ENCODE measurements around the gene ATP1B3. TPM values are rescaled to one million over a fixed set of nuclear protein-coding genes. Genes with fewer than 3 reads are reported as not detected.

Gene ATP1B3
- total RNA-seq, 1 experiment from 2014 or later: 250 TPM

GRCh38 chr3:141849056-141849815 is 27.2 kb upstream of the ATP1B3 start:
- Histone ChIP-seq H3K23ac (ENCODE audit: insufficient read length, low read depth, low read length) (no peak overlapping the region), H3K14ac (ENCODE audit: insufficient read depth, low read length) (no peak overlapping the region; the same call in 1 of the 2 replicates), H4K8ac (replicated peaks; ENCODE audit: insufficient read length, low read depth, low read length) (no peak overlapping the region), H4K20me1 (ENCODE audit: control insufficient read depth, insufficient read depth, insufficient read length) (no peaks in the 10 kb centered on the region), H3K27ac (ENCODE audit: insufficient read length, low read depth, low read length) (no peak overlapping the region), H3K4ac (ENCODE audit: low read depth, low read length) (no peak overlapping the region), H4K91ac (ENCODE audit: insufficient read length, low read depth, low read length) (no peak overlapping the region), H2BK15ac (ENCODE audit: low read depth, low read length) (no peak overlapping the region), H3K4me2 (ENCODE audit: insufficient read depth, insufficient read length, low read length) (no peak overlapping the region), H2BK20ac (ENCODE audit: low read depth, low read length, poor library complexity, severe bottlenecking) (no peak overlapping the region), H2BK12ac (ENCODE audit: insufficient read length, low read depth, low read length) (no peak overlapping the region), H3K9me3 (ENCODE audit: control insufficient read depth, low read depth, low read length) (no peaks in the 10 kb centered on the region), H3K79me2 (ENCODE audit: insufficient read depth, low read length) (no peaks in the 10 kb centered on the region), H3K27me3 (ENCODE audit: insufficient read depth, low read length) (no peaks in the 10 kb centered on the region), H2BK120ac (ENCODE audit: low read depth, low read length, poor library complexity, severe bottlenecking) (no peak overlapping the region), H3K4me1 (ENCODE audit: insufficient read depth, low read length) (no peaks in the 10 kb centered on the region), H3K9ac (ENCODE audit: extremely low read depth, insufficient read length, low read length) (no peak overlapping the region), H3K56ac (ENCODE audit: insufficient read length, low read depth, low read length) (no peak overlapping the region), H2AK5ac (ENCODE audit: insufficient read length, low read length) (no peak overlapping the region), H3T11ph (ENCODE audit: low read length) (no peak overlapping the region), H4K5ac (ENCODE audit: insufficient read length, low read depth, low read length) (no peak overlapping the region), H2BK5ac (ENCODE audit: insufficient read length, low read length) (no peak overlapping the region), H3K79me1 (ENCODE audit: insufficient read depth, low read depth, low read length, poor library complexity, severe bottlenecking) (no peaks in the 10 kb centered on the region), H3K18ac (ENCODE audit: insufficient read length, low read depth, low read length) (no peak overlapping the region), H3K23me2 (ENCODE audit: insufficient read length, low read depth, low read length, poor library complexity, severe bottlenecking) (no peaks in the 10 kb centered on the region), H2AFZ (ENCODE audit: low read length) (no peak overlapping the region)
- peaks cover 0 to 3% of the 10 kb centered on the region in 2 experiments; a peak in 1 of 4 replicates for H3K4me1 Mint-ChIP-seq
- H3K27ac Mint-ChIP-seq: peak overlapping the region in 1 of 3 experiments; percentile 89; a peak in 1 of 7 replicates
- H3K36me3 Mint-ChIP-seq (ENCODE audit: insufficient read depth in 1 of 3, low read depth in 3 of 3): no peaks in the 10 kb centered on the region; a peak in 1 of 7 replicates
- H3K9me3 Mint-ChIP-seq: no peaks in the 10 kb centered on the region
- H3K4me3 Mint-ChIP-seq: no peak overlapping the region
- H3K27me3 Mint-ChIP-seq (ENCODE audit: low read depth): peaks cover 2% of the 10 kb centered on the region
- no peak for TF ChIP-seq CTCF (conservative IDR thresholded peaks at IDR 0.05)
- 100% methylated on average over 1 of the region's 11 CpGs for WGBS (ENCODE audit: extremely low coverage, insufficient read length, low lambda C conversion rate)
- no peak for DNase-seq

Measured in H9 (cell line).